Mucosa of descending colon (tissue), 3 donors: Measurements from ENCODE around the gene TKTL1. TPM values are rescaled to one million over a fixed set of nuclear protein-coding genes. Genes with fewer than 3 reads are reported as not detected.
"Not testable (repeated sequence)": the region's sequence is repeated elsewhere in the genome, so short reads cannot be mapped to it uniquely, and the experiment has no call there.

Experiments used
- ATAC-seq: fragments of 200-7000 bp; cut with Tn5 transposase; one replicate; pipeline ENCODE4 v1.9.1; 2020; ENCODE audit warnings: mild to moderate bottlenecking, moderate library complexity
- DNase-seq, 3 donors: peaks; one replicate each; pipeline ENCODE4 v3.0.0-alpha.2; 2020
- H3K36me3 ChIP-seq: fragments of 200-600 bp; one replicate; pipeline ENCODE4 v1.8.0; 2021; ENCODE audit warnings: low read depth, mild to moderate bottlenecking
- H3K4me1 ChIP-seq: fragments of 200-600 bp; one replicate; pipeline ENCODE4 v1.8.0; 2021; ENCODE audit warnings: low read depth, mild to moderate bottlenecking
- H3K4me3 ChIP-seq: fragments of 200-600 bp; one replicate; pipeline ENCODE4 v1.8.0; 2021; ENCODE audit warnings: mild to moderate bottlenecking
- H3K9me3 ChIP-seq: fragments of 200-600 bp; one replicate; pipeline ENCODE4 v1.8.0; 2021; ENCODE audit warnings: mild to moderate bottlenecking
- CTCF ChIP-seq: fragments of 200-600 bp; IDR thresholded peaks from one replicate; pipeline ENCODE4 v1.8.0; 2022; ENCODE audit warnings: antibody characterized with exemption, mild to moderate bottlenecking
- intact Hi-C, 2 donors: fragments of 100-400 bp; cut with DNase I in 1 of 2; cut with micrococcal nuclease in 1 of 2; formaldehyde crosslinking; loops; one replicate each; pipeline versions ENCODE4 v1.11.0 to v1.11.1; 2022; cut with DNase I, micrococcal nuclease
- long read RNA-seq, 2 donors: library from polyadenylated mRNA; unstranded; transcript quantifications; one replicate each; pipeline ENCODE4 v2.0.0, GENCODE V29; 2019 to 2021
- total RNA-seq, 3 donors: library from RNA; stranded (reverse); fragmentation: NEBNext Ultra II Directional in 2 of 3; extraction: Animal tissue kit (Norgen Biotek cat#: 25700) in 2 of 3; gene quantifications; one replicate each; pipeline versions ENCODE4 v1.2.1 to v1.2.4, GENCODE V29; 2021 to 2023
- donor health status: DM: no; HTN: no; CAD: no; lungs with moderate emphysema.
- donor health status: DM: no; HTN: no; CAD: no.
- donor health status: DM: no; HTN: yes; CAD: no.

The TKTL1 gene
- not detected for total RNA-seq
- long read RNA-seq, donor 1, result 0 reads
- long read RNA-seq, donor 2, result 0 reads

GRCh38 chrX:154295664-154296310 is at the start of gene TKTL1:
Gene TKTL1, plus strand, starts transcription at chrX:154295795. Its CDS starts 65 bp downstream, at chrX:154295860.
- intact Hi-C loops, result no loop called here
- no peak for TF ChIP-seq CTCF
- Histone ChIP-seq H3K9me3 (no peaks in the 10 kb centered on the region), H3K4me3 (no peak within 1 kb of the TSS), H3K36me3 (no peaks in the 10 kb centered on the region), H3K4me1 (no peaks in the 10 kb centered on the region)
- DNase-seq (no peak), ATAC-seq (no peak)

- H3K4me1 ChIP-seq, H3K9me3 ChIP-seq, intact Hi-C loops, H3K36me3 ChIP-seq, DNase-seq, H3K4me3 ChIP-seq: not testable (repeated sequence)
- peak; percentile 93 for ATAC-seq
These were observed 48.1 kb upstream of the TKTL1 start for GRCh38 chrX:154247377-154248045.

- DNase-seq, intact Hi-C loops, H3K4me1 ChIP-seq, ATAC-seq, H3K36me3 ChIP-seq, H3K4me3 ChIP-seq, H3K9me3 ChIP-seq: not testable (repeated sequence)
These were observed 47.5 kb upstream of the TKTL1 start for GRCh38 chrX:154248076-154248475.

GRCh38 chrX:154257282-154257681 is 38.3 kb upstream of the TKTL1 start, which contains the start of gene OPN1MW3:
Gene OPN1MW3, plus strand, starts transcription at chrX:154257582. Its CDS starts 38 bp downstream, at chrX:154257620.
- H3K36me3 ChIP-seq, DNase-seq, intact Hi-C loops, ATAC-seq, H3K4me3 ChIP-seq, H3K4me1 ChIP-seq, H3K9me3 ChIP-seq: not testable (repeated sequence)

- H3K4me1 ChIP-seq, DNase-seq, ATAC-seq, intact Hi-C loops, H3K9me3 ChIP-seq, H3K4me3 ChIP-seq, H3K36me3 ChIP-seq: not testable (repeated sequence)
These were observed 36.9 kb upstream of the TKTL1 start for GRCh38 chrX:154258711-154259110.

- DNase-seq, intact Hi-C loops, H3K9me3 ChIP-seq, H3K4me1 ChIP-seq, H3K36me3 ChIP-seq, ATAC-seq, H3K4me3 ChIP-seq: not testable (repeated sequence)
These were observed 32.5 kb upstream of the TKTL1 start for GRCh38 chrX:154263072-154263471.

- H3K4me1 ChIP-seq, H3K4me3 ChIP-seq, ATAC-seq, H3K9me3 ChIP-seq, DNase-seq, intact Hi-C loops, H3K36me3 ChIP-seq: not testable (repeated sequence)
These were observed 26.4 kb upstream of the TKTL1 start for GRCh38 chrX:154269245-154269644.

GRCh38 chrX:154284489-154285338 is 10.9 kb upstream of the TKTL1 start:
- peak; percentile 89 for ATAC-seq
- H3K4me1 ChIP-seq, H3K36me3 ChIP-seq, intact Hi-C loops, H3K4me3 ChIP-seq, DNase-seq, H3K9me3 ChIP-seq: not testable (repeated sequence)

- ATAC-seq, intact Hi-C loops, H3K4me1 ChIP-seq, H3K9me3 ChIP-seq, DNase-seq, H3K36me3 ChIP-seq, H3K4me3 ChIP-seq: not testable (repeated sequence)
These were observed 9.2 kb upstream of the TKTL1 start for GRCh38 chrX:154286406-154286805.
